NCI-H1930 (cell line): ENCODE data around the gene FMOD.
"Not testable (repeated sequence)": the region's sequence is repeated elsewhere in the genome, so short reads cannot be mapped to it uniquely, and the experiment has no call there.

Experiments
- DNase-seq, 2 experiments: peaks; one replicate each; lab custom pipeline; 2025; lab: John Stamatoyannopoulos, UW

FMOD gene

DNA sequence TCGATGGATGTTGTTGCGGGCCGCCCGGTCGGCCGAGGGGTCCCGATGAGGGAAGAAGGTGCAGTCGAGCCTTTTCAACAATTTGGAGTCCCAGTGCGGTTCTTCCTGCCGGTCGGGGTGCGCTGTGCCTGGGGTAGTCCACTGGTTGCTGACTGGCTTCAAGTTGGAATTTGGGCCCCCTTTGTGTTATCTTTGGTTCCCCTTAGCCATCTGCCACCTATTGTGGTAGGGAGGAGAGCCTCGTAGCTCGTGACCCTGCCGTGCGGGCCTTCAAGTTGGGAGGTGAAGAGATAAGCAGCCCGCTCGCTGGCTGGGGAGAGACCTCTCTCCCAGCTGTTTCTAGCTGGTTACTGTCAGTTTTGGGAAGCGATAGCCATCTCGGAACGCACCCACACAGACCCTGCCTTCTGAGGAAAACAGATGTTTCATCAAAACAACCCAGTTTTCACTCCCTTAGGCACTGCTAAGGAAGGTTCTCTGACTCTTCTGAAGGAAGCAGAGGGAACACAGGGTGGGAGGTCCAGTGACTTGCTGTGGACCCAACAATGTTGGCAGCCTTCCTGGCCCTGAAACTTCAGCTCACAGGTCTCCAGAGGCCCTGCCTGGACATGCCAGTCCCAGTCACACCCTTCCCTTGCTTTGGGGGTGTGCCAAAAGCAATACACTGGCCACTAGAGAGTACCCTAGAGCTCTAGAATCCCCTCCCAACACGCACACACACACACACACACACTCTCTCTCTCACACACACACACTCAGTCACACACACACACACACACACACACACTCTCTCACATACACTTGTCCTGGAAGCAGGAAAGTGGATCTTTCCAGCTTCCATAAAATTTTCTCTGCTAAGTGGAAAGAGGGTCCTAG, 44.6 kb downstream of the FMOD start:
- DNase-seq = no peak

DNA sequence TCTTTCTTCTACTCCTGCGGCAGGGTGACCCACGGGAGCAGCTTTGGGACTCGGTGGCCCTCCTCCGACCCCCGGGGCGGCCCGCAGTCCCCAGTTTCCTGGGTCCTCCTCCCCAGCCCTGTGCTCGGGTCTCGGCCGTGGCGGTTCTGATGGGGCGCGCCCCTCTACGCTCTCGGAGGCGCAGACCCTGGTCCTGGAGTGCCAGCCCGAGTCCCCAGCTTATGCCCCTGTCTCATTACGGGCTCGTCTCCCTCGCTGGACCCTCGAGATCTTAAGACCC, 45.2 kb downstream of the FMOD start:
- DNase-seq = no peak

DNA sequence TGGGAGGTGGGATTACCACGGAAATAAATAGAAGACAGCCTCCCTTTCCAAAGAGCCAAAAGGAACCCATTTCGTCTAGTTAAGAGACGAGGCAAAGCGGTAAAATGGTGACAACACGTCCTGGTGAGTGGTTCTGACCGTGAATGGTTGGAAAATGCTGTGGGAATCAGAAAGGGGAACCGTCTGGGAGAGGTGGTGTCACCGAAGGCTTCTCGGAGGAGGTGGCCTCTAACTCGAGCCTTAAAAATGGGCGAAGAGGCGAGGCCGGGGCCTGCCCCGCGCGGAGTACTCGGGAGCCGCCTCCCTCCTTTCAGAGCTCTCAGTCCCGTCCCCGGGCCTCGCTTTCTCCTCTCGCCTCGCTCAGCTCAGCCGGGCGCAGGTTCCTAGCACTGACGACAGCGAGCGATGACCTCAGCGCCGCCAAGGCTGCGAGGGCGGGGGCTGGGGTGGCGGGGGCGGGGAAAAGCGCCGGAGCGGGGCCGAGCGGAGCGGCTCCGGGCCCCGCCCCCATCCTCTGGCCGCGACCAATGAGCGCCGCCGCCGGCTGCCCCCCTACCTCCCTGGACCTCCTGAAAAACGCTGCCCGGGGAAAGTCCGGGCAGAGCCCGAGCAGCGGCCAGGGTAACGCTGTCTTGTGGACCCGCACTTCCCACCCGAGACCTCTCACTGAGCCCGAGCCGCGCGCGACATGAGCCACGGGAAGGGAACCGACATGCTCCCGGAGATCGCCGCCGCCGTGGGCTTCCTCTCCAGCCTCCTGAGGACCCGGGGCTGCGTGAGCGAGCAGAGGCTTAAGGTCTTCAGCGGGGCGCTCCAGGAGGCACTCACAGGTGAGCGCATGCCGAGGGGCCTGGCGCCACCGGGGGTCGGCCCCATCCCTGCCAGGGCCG, 45.8 kb downstream of the FMOD start, which contains the start of gene BTG2:
Gene BTG2 (plus strand): TSS at position 601 of the 890 bp plus-strand sequence. CDS start 88 bp downstream, at position 689.
- DNase-seq = peak; percentile 70 to 73

DNA sequence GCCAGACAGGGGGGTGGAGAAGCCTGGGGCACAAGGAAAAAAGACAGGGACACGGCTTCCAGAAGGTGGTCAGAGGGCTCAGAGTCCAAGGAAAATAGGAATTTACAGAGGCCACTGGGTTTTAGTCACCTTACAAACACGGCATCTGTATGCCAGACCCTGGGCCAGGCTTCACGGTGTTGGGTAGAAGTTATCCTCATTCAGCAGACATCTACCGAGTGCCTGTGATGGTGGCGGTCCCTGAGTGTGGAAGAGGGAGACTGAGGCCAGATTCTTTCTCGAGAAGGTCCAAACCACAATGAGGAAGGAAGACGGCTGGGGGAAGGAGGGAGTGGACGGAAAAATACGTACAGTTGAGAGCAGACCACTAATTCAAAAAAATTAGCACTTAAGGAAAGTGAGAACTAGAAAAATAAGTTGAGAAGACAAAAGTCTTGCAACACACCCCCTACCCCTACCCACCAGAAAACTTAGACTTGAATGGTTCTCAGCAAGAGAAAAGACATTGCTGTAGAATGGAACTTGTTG, 46.5 kb downstream of the FMOD start:
- DNase-seq = no peak

DNA sequence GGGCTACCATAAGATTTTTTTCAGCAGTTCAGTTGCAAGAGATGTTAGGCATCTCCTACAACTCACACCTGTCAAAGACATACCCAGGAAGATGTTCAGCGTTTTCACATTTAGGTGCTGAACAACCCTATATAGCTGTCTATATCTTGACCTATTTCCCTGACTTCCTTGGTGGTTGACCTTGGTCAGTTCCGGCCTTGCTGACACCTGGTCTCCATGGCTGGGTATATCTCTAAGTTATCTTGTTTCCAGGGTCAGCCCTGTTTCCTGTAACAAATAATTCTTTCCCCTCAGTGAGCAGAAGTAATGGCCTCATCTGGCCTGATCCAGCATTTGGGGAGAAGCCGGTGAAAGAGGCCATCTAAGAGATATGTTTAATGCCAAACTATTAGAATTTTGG, 48.0 kb downstream of the FMOD start:
- DNase-seq = no peak

DNA sequence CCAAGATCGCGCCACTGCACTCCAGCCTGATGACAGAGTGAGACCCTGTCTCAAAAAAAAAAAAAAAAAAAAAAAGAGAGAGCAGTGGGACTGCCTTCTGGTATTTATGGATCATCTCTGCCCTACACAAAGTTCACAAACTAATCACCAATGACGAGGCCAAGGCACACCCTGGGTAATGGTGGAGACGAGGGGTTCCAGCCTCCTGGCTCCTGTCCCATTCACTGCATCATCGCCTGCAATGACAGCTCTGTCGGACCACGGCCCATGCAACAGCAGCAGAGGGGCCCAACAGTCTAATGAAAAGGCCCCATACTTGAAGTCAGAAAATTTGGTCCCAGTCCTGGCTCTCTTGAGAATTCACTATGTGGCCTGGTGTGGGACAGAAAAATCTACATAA, 48.5 kb downstream of the FMOD start:
- DNase-seq = no peak

DNA sequence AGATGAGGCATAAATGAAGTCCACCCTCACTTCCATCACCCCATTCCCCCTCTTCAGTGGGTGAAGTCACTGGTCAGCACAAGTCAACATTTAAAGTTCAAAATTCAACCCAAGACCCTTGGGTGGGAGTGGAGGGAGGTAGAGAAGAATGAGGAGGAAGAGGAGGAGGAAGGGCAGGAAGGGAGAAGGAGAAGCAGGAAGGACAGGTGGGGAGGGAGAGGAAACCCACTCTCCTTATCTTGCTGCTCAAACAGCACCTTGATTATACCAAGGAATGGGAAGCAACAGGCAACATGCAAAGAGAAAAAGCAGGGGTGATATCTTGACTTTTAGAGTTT, 49.6 kb downstream of the FMOD start:
- DNase-seq = no peak

DNA sequence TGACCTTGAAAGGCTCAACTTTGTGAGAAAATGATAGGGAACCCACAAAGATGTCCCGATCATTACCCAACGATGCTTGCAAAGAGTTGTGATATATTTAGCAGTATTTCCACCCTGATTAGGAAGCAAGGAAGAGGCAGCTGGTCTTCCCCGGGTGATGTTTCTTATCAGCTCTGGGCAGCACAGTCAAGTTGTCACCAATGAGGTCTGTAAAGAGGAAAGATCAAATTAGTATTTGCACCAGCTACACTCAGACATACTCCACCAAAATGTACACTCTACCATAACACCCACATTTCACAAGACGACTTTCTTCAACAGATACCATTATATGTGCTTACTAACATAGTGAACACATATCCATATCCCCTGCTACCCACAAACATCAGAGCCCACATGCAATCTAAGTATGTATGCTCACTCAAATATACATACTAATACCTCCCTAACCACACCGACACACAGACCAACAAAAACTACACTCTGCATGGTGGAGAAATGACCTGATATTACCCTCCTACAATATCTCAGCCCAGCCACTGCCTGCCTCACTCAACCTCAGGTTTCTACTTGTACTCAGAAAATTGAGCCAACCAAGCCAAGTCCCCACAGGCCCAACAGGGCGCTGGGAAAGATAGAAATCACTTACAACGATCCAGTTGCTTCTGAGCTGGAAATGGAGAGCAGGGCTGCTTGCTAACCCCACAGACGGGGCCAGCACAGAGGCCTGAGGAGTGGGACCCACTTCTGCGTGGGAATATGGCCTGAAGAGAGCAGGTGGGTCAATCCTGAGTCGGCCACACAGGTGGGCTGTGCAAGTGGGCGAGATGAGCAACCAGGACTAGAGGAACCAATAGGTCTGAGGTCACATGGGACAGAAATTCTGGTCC, 50.2 kb downstream of the FMOD start:
- no peak for DNase-seq

DNA sequence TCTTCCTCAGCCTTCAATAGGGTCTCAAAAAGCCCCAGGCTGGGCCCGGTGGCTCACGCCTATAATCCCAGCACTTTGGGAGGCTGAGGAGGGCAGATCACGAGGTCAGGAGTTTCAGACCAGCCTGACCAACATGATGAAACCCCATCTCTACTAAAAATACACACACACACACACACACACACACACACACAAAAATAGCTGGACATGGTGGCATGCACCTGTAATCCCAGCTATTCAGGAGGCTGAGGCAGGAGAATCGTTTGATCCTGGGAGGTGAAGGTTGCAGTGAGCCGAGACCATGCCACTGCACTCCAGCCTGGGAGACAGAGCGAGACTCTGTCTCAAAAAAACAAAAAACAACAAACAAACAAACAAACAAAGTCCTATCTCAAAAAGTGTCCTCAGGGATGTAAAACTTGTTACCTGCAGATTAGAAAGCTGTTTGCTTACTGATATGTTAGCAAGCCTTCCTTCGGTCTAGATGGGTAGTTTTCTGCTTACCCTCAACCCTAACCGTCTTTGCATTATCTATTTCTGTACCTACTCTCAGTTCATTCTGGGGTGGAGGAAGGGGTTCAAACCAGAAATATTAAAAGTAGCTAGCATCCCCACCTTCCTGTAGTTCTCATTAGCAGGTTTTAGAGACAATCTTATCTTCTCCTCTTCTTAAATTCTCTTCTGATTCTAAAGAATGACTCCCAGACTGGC, 51.0 kb downstream of the FMOD start:
- not testable (repeated sequence) for DNase-seq

DNA sequence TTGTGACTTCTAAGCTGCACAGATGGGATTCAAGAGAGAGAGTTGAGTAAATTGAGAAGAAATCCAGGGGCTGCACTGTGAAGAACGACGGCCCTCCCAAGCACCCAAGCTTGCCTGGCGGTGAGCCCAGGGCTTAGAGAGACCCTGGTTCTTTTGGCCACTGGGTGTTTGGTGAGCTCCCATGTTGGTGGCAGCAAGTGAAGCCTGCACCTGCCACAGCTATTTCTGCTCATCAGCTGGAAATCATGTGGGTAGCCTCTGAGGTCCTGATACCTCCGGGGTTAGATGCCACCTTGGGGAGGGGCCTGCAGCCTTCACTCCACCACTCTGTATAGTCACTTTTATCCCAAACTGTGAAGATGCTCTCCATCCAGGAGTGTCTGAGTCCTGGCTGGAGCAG, 51.8 kb downstream of the FMOD start:
- DNase-seq = no peak

DNA sequence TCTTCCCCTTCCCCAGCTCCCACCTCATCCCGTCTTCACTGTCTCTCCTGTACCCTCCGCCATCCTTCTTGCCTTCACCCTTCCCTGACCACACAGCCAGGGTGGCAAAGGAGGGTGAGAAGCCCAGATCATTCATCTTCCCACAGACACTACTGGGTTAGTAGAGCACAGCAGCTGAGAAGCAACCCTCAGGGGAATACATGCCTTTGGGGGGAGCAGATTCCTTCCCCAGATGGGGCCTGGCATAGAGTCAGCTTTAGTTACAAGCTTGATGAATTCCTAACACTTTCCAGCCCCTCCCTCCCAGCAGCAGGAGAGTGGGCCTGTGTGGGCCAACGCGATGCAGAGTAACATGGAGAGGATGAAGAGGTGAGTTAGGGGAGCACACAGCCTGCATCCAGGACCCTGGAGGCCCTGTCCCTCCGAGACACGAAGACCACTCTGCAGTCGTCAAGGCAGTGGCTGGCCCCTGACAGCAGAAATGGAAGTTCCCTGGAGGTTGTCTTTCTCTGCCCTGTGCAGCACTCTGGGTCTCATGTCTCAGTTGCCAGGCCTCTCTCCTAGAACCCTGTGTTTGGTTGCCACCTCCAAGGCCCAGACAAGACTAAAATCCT, 54.4 kb downstream of the FMOD start:
- DNase-seq = no peak

DNA sequence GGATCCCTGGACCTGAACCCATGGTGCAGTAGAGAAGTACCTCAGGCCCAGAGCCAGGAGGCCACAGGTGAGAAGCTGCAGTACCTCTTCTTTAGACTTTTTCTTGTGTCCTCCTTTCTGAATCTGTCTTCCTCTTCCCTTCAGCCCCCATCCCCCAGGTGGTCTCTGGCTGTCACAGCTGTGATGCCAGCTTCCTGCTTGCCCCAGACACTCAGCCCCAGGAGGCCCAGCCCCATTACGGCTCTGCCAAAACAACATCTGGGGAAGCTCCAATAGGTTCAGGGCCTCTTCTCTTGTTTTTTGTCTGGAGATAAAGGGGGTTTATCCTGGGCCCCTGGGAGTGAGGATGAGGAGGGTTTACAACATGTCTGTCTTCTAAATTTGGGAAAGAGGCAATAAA, 55.1 kb downstream of the FMOD start:
- no peak for DNase-seq

DNA sequence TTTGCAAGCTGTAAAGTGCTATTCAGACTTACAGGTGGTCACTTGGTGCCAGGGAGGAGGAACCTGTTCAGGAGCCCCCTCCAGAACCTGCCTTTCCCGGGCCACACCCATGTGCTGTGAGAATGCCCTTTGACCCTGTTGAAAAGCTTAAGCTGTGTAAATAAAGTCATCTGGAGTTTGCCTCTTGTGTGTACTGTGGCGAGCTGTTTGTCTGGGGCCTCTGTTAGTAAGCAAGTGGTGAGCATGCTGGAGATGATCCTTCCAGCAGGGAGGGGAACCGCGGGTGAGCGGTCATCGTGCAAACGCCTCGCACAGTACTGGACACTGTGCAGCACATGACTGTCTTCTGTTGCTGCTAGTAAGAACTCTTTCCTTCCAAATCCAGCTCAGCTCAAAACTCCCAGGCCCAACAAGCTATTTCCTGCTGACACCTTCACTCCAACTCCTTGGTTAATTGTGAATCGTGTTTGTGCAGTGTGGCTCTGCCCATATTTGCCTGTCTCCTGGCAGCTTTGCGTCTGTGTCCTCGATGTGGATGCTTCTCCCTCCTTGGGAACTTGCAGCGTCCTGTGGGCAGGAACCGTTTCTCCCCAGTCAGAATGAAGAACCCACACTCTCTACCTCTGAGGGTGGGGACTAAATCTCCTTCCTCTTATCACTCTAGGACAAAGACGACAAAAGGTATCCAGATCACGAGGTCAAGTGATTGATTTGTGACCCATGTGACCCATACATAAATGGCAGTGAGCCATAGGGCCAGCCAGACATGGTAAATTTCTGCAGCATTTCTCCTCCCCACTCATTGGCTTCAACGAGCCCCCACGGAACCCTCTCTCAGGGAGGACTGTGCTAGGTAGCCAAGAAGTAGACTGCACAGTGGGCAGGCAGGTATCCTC, 59.5 kb downstream of the FMOD start:
- no peak for DNase-seq
